WI38 (cell line): ENCODE data around the gene RPL12.
A peak's percentile ranks its signal among the peaks of the same experiment; 100 is the strongest.

Experiments
- H3K4me3 ChIP-seq: 2 replicates; pipeline ENCODE4 v1.5.1; 2011; ENCODE audit warnings: low read depth, mild to moderate bottlenecking, control low read depth, low read length
- CTCF ChIP-seq: IDR thresholded peaks from 2 replicates; pipeline ENCODE4 v1.5.1; 2012; ENCODE audit warnings: low read depth, mild to moderate bottlenecking, control low read depth, low read length

RPL12 gene

GRCh38 chr9:127452691-127453090 is 1.5 kb upstream of the RPL12 start:
- H3K4me3 ChIP-seq = peak overlapping the region; percentile 90
- TF ChIP-seq CTCF = no peak

- TF ChIP-seq CTCF = no peak
- peak overlapping the region; percentile 90 for H3K4me3 ChIP-seq
These were observed 851 bp upstream of the RPL12 start for GRCh38 chr9:127451858-127452656.

- TF ChIP-seq CTCF = no peak
- peak overlapping the region; percentile 90 for H3K4me3 ChIP-seq
These were observed 327 bp upstream of the RPL12 start for GRCh38 chr9:127451608-127451857.

- H3K4me3 ChIP-seq = peak overlapping the region; percentile 90
- no peak for TF ChIP-seq CTCF
These were observed 904 bp downstream of the RPL12 start for GRCh38 chr9:127450243-127450760.

GRCh38 chr9:127449332-127449966 is 1.8 kb downstream of the RPL12 start:
- peak overlapping the region; percentile 90 for H3K4me3 ChIP-seq
- TF ChIP-seq CTCF = no peak

DNA sequence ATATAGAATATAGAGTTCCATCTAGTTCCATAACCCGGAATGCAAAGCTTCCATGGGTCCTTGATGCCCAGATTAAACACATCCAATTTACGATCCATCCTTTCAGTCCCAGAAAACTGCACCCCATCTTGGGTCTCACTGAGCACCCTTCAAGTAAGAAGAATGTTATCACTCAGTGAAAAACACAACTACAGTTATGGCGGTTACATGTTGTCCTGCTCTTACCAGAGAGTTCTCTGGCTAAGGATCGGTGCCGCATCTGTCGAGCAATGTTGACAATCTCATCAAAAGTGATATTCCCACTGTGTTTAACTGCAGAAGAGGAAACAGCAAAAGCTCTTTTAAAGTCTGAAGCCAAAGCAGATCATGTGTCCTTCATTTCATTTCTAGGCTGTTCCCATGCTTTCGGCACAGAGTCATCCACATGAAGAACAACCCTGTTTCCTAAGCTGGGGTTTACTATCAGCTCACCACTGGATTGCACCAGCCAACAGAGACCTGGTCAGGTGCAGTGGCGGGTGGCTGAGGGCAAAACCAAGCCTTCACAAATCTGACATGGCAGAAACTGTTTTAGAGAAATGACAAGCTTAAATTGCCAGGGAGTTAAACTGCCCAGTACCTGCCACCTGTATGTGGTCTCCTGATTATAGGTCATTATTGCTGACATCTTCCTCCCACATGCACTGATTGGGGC is 2.9 kb downstream of the RPL12 start:
- TF ChIP-seq CTCF = no peak

More for the DNA sequence above, 2.9 kb downstream of the RPL12 start:
- H3K4me3 ChIP-seq = peak overlapping the region; percentile 90
